A549 (cell line): ENCODE data around the gene SEMA4A. TPM values are rescaled to one million over a fixed set of nuclear protein-coding genes. Genes with fewer than 3 reads are reported as not detected.

ENCODE experiments used
- ATAC-seq, 2 experiments: fragments of 200-7000 bp in 1 of 2; fragments of >200 bp in 1 of 2; cut with Nextera tagmentation in 1 of 2; cut with Tn5 transposase in 1 of 2; 3 replicates each; pipeline versions ENCODE4 v1.8.0 to v1.9.1; 2018 to 2020; ENCODE audit warnings: mild to moderate bottlenecking in 1 of 2, moderate library complexity in 1 of 2
- CTCF ChIA-PET: fragments of 300-600 bp; sonication (Branson Sonifier 250); formaldehyde crosslinking; extraction: SDS; loops from one replicate; lab custom pipeline; 2021; ENCODE audit warnings: antibody characterized with exemption, inconsistent platforms; lab: Yijun Ruan, JAX
- POLR2A ChIA-PET: fragments of 350-600 bp; formaldehyde crosslinking; extraction: SDS; loops from one replicate; lab custom pipeline; 2021; ENCODE audit warnings: antibody characterized with exemption, inconsistent platforms; lab: Yijun Ruan, JAX
- DNase-seq, 2 experiments: peaks; one replicate each; pipeline versions ENCODE4 v3.0.0 to v3.0.0-alpha.2; 2011 to 2016; ENCODE audit warnings: low read depth in 1 of 2, low spot score in 1 of 2
- FAIRE-seq: peaks from 2 replicates; lab custom pipeline; 2011; peaks lifted over from hg19 to GRCh38; lab: Jason Lieb, UNC
- H3K27ac ChIP-seq, 2 experiments: fragments of >200 bp; sonication (Bioruptor Twin); formaldehyde crosslinking; 3 replicates each; pipeline ENCODE4 v1.5.1; 2016 to 2017
- H3K4me1 ChIP-seq: fragments of >200 bp; sonication (Bioruptor Twin); formaldehyde crosslinking; 3 replicates; pipeline ENCODE4 v1.6.1; 2016
- H3K4me2 ChIP-seq: fragments of >200 bp; sonication (Bioruptor Twin); formaldehyde crosslinking; 3 replicates; pipeline ENCODE4 v1.6.1; 2016
- H3K4me3 ChIP-seq: fragments of >200 bp; sonication (Bioruptor Twin); formaldehyde crosslinking; 3 replicates; pipeline ENCODE4 v1.5.1; 2016
- H3K9me3 ChIP-seq: fragments of >200 bp; sonication (Bioruptor Twin); formaldehyde crosslinking; 3 replicates; pipeline ENCODE4 v1.6.1; 2016
- ATOH8 ChIP-seq: fragments of 250-450 bp; sonication (Bioruptor Pico); IDR thresholded peaks from 2 replicates; pipeline ENCODE4 v1.5.0; 2020; ENCODE audit warnings: low read depth, mild to moderate bottlenecking, moderate library complexity
- BCL3 ChIP-seq: fragments of >200 bp; sonication (Bioruptor Twin); formaldehyde crosslinking; IDR thresholded peaks from 3 replicates; pipeline ENCODE4 v1.6.1; 2016
- CBX2 ChIP-seq: fragments of 200-600 bp; sonication (generic); IDR thresholded peaks from 2 replicates; pipeline ENCODE4 v1.6.1; 2016; ENCODE audit warnings: low read depth, mild to moderate bottlenecking, borderline replicate concordance
- CHD2 ChIP-seq: fragments of 150-350 bp; IDR thresholded peaks from 2 replicates; pipeline ENCODE4 v1.6.1; 2014; ENCODE audit warnings: low read length; ENCODE audit not compliant: partially characterized antibody
- E2F6 ChIP-seq: IDR thresholded peaks from 2 replicates; pipeline ENCODE4 v1.6.1; 2012; ENCODE audit warnings: low read depth, borderline replicate concordance
- ELK1 ChIP-seq: fragments of 150-350 bp; IDR thresholded peaks from 2 replicates; pipeline ENCODE4 v1.6.1; 2014; ENCODE audit warnings: low read depth, mild to moderate bottlenecking, low read length
- EP300 ChIP-seq, 2 experiments: fragments of >200 bp; sonication (Bioruptor Twin); formaldehyde crosslinking; IDR thresholded peaks; 2 replicates in 1 of 2; 3 replicates in 1 of 2; pipeline ENCODE4 v1.6.1; 2016 to 2017
- ESRRA ChIP-seq: fragments of 150-350 bp; IDR thresholded peaks from 2 replicates; pipeline ENCODE4 v1.6.1; 2014; ENCODE audit warnings: mild to moderate bottlenecking, low read length, borderline replicate concordance
- FOSB ChIP-seq: fragments of 250-450 bp; sonication (Bioruptor Pico); IDR thresholded peaks from 2 replicates; pipeline ENCODE4 v1.5.0; 2020; ENCODE audit warnings: mild to moderate bottlenecking, moderate library complexity
- HES2 ChIP-seq: fragments of >200 bp; sonication (Bioruptor Twin); formaldehyde crosslinking; IDR thresholded peaks from 2 replicates; pipeline ENCODE4 v1.6.1; 2016
- HOXB13 ChIP-seq: fragments of 250-450 bp; sonication (Bioruptor Pico); IDR thresholded peaks from 2 replicates; pipeline ENCODE4 v1.5.0; 2020; ENCODE audit warnings: low read depth, mild to moderate bottlenecking, moderate library complexity
- HOXB5 ChIP-seq: fragments of 250-450 bp; sonication (Bioruptor Pico); IDR thresholded peaks from 2 replicates; pipeline ENCODE4 v1.5.0; 2020; ENCODE audit warnings: mild to moderate bottlenecking, moderate library complexity
- KDM1A ChIP-seq: fragments of 200-600 bp; sonication (generic); IDR thresholded peaks from 2 replicates; pipeline ENCODE4 v1.6.1; 2016; ENCODE audit warnings: low read depth, mild to moderate bottlenecking
- NFE2L2 ChIP-seq: fragments of 150-350 bp; conservative IDR thresholded peaks from 2 replicates; pipeline ENCODE4 v1.6.1; 2014; ENCODE audit warnings: low read length
- PBX3 ChIP-seq: IDR thresholded peaks from 2 replicates; pipeline ENCODE4 v1.6.1; 2012
- RARB ChIP-seq: fragments of 250-450 bp; sonication (Bioruptor Pico); IDR thresholded peaks from 2 replicates; pipeline ENCODE4 v1.8.0; 2021; ENCODE audit warnings: mild to moderate bottlenecking, moderate library complexity
- RNF2 ChIP-seq: fragments of 200-600 bp; sonication (generic); IDR thresholded peaks from 2 replicates; pipeline ENCODE4 v1.6.1; 2016; ENCODE audit warnings: low read depth, mild to moderate bottlenecking, antibody characterized with exemption, moderate library complexity, borderline replicate concordance
- TFCP2L1 ChIP-seq: fragments of 250-450 bp; sonication (Bioruptor Pico); IDR thresholded peaks from 2 replicates; pipeline ENCODE4 v1.5.0; 2021; ENCODE audit warnings: mild to moderate bottlenecking
- WGBS: methylation state at CpG from one replicate; pipeline ENCODE4 v1.1.6; 2017; ENCODE audit errors: missing lambda C conversion rate; 5-methylcytosine and 5-hydroxymethylcytosine counted together
- polyA plus RNA-seq, 4 experiments: library from polyadenylated mRNA; depleted of rRNA in 3 of 4; stranded (reverse); fragments of >200 nt; fragmentation: RNase III in 1 of 4; extraction: RNeasy Plus Mini Kit Qiagen cat#74134 plus additional on column Dnase treatment in 1 of 4; gene quantifications; 2 replicates in 3 of 4; 3 replicates in 1 of 4; pipeline ENCODE4 v1.2.3, GENCODE V29; 2011 to 2017

SEMA4A gene
- polyA plus RNA-seq, 2 of the 4 experiments (the other 2 are of a cell fraction): 0.04 to 0.27 TPM

- ATAC-seq (no peak; a peak in 1 of 6 replicates), FAIRE-seq (no peak), DNase-seq (no peak)
- Histone ChIP-seq H3K4me3 (no peak overlapping the region), H3K4me2 (no peak overlapping the region), H3K9me3 (no peaks in the 10 kb centered on the region), H3K27ac (peak overlapping the region in 1 of 2 experiments; percentile 72; a peak in 1 of 6 replicates), H3K4me1 (peaks cover 22% of the 10 kb centered on the region)
- ChIA-PET POLR2A (no interaction called here), CTCF (interaction anchor here (0.6 to 54.8 kb wide), 8 partner anchors 11 to 81 kb away, joined by 3 to 2239 read pairs (median 5); partner anchors contain the start of genes BGLAP, MEX3A and PMF1)
- WGBS: 88% methylated on average over 6 of the region's 6 CpGs
- TF ChIP-seq FOSB (CRISPR knock-in tag): 0 out of 2 replicates have a peak, but pooled peaks have one; percentile 58
- no peak for TF ChIP-seq NFE2L2
- no peak for TF ChIP-seq HES2
- TF ChIP-seq CHD2: no peak
- no peak for TF ChIP-seq E2F6
- no peak for TF ChIP-seq ELK1
- TF ChIP-seq HOXB5 (CRISPR knock-in tag): no peak
- TF ChIP-seq TFCP2L1 (CRISPR knock-in tag): peak; percentile 30; the same call in 1 of the 2 replicates
These were observed 5.2 kb upstream of the SEMA4A start for GRCh38 chr1:156148216-156148615.

- no peak overlapping the region for H3K4me2 ChIP-seq
These were observed 3.7 kb upstream of the SEMA4A start for GRCh38 chr1:156149374-156150332.

DNA sequence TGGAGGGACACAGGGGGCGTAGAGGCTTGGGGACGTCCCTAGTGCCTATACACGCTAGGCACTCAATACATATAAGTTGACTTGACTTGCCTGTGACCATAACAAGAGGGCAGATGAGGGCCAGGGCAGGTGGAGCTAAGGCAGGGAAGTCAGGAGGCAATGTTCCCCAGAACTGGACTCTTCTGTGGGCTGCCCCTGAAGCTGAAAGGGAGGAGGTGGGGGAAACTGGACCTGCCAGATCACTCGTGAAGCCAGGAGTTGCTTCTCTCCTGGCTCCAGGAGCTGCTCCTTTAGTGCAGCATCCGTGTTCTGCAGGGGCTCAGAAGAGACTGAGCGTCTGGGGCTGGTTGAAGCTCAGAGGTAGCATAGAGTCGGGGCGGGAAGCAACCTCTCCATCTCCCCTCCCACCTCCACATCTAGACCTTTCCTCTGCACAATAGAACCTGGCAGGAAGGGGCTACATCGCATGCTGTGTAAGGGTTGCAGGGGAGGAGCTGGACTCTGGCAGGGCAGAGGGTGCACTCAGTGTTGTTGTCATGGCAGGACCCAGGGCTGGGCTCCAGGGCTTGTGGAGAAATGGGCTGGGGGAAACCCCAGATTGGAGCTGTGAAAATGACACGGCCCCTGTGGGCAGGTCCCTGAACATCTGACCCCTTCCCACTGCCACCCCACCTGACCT is 2.9 kb upstream of the SEMA4A start:
- POLR2A ChIA-PET: interaction anchor here (2.4 kb wide), 1 partner anchor 62 kb away, joined by 10 read pairs; the partner anchor contains the start of gene PMF1
- Histone ChIP-seq H3K27ac (no peak overlapping the region), H3K9me3 (no peaks in the 10 kb centered on the region), H3K4me2 (no peak overlapping the region), H3K4me1 (peaks cover 22% of the 10 kb centered on the region), H3K4me3 (no peak overlapping the region)
- CTCF ChIA-PET: interaction anchor here (0.6 to 54.8 kb wide), 10 partner anchors 9 to 79 kb away, joined by 3 to 2239 read pairs (median 4); partner anchors contain the start of genes BGLAP, MEX3A and SLC25A44
- WGBS: 64% methylated on average over 10 of the region's 10 CpGs
- peak; percentile 1 to 2; a peak in 2 of 6 replicates for ATAC-seq
- no peak for FAIRE-seq
- TF ChIP-seq RNF2: no peak
- TF ChIP-seq E2F6: no peak
- no peak for TF ChIP-seq PBX3
- no peak for TF ChIP-seq RARB (CRISPR knock-in tag)
- TF ChIP-seq EP300 (IDR thresholded peaks at IDR 0.05): no peak
- no peak for TF ChIP-seq HES2
- TF ChIP-seq CBX2: no peak
- TF ChIP-seq BCL3: no peak
- no peak for TF ChIP-seq KDM1A
- TF ChIP-seq ATOH8: no peak
- TF ChIP-seq, all 56 proteins: peak for 0
- no peak for DNase-seq

More at GRCh38 chr1:156149374-156150332, 3.7 kb upstream of the SEMA4A start:
- Histone ChIP-seq H3K9me3 (no peaks in the 10 kb centered on the region), H3K27ac (no peak overlapping the region), H3K4me3 (no peak overlapping the region), H3K4me1 (peaks cover 22% of the 10 kb centered on the region)
- DNase-seq (no peak), ATAC-seq (no peak), FAIRE-seq (no peak)
- CTCF ChIA-PET: interaction anchor here (0.7 to 54.8 kb wide), 9 partner anchors 8 to 80 kb away, joined by 3 to 2239 read pairs (median 4); partner anchors contain the start of genes BGLAP, MEX3A and SLC25A44
- 78% methylated on average over 17 of the region's 20 CpGs for WGBS
- POLR2A ChIA-PET: interaction anchor here (2.4 kb wide), 1 partner anchor 63 kb away, joined by 10 read pairs; the partner anchor contains the start of gene PMF1
- no peak for TF ChIP-seq ESRRA
- TF ChIP-seq KDM1A: peak; percentile 44; the same call in 1 of the 2 replicates
- TF ChIP-seq PBX3: no peak
- no peak for TF ChIP-seq HOXB13 (CRISPR knock-in tag)
